Panc1 (cell line): ENCODE results near the gene ENPP3. TPM values are rescaled to one million over a fixed set of nuclear protein-coding genes. Genes with fewer than 3 reads are reported as not detected.

Source experiments
- ATAC-seq: fragments of 200-7000 bp; cut with Tn5 transposase; 2 replicates; pipeline ENCODE4 v1.9.1; 2020; ENCODE audit warnings: mild to moderate bottlenecking, moderate library complexity
- BruUV-seq: library from RNA; stranded (reverse); fragments of 400-500 nt; replicated peaks from 2 replicates; lab custom pipeline; 2021; lab: Mats Ljungman, UMichigan
- CTCF ChIA-PET: fragments of 300-600 bp; sonication (Branson Sonifier 250); formaldehyde crosslinking; loops from one replicate; lab custom pipeline; 2022; ENCODE audit warnings: antibody characterized with exemption; lab: Charles Lee
- POLR2A ChIA-PET: fragments of 300-600 bp; sonication (Branson Sonifier 250); formaldehyde crosslinking; loops from one replicate; lab custom pipeline; 2022; ENCODE audit warnings: antibody characterized with exemption; lab: Charles Lee
- DNase-seq: peaks from one replicate; pipeline ENCODE4 v3.0.0-alpha.2; 2010; ENCODE audit warnings: low read depth, low spot score
- H3K27ac ChIP-seq: 2 replicates; pipeline ENCODE4 v1.5.1; 2011; ENCODE audit warnings: mild to moderate bottlenecking, low read length, inconsistent platforms
- H3K27me3 ChIP-seq: fragments of 200-500 bp; sonication (Bioruptor generic); 2 replicates; pipeline ENCODE4 v1.6.0; 2014; ENCODE audit warnings: low read length, inconsistent platforms; ENCODE audit not compliant: control insufficient read depth, insufficient read depth
- H3K36me3 ChIP-seq: fragments of 200-500 bp; sonication (Bioruptor generic); 2 replicates; pipeline ENCODE4 v1.5.1; 2014; ENCODE audit warnings: inconsistent platforms, mild to moderate bottlenecking, low read length, moderate library complexity; ENCODE audit not compliant: control insufficient read depth, insufficient read depth
- H3K4me1 ChIP-seq: 2 replicates; pipeline ENCODE4 v1.5.1; 2011; ENCODE audit warnings: inconsistent platforms, mild to moderate bottlenecking, low read length, moderate library complexity; ENCODE audit not compliant: control insufficient read depth, insufficient read depth
- H3K4me3 ChIP-seq, 2 experiments: 2 replicates each; pipeline ENCODE4 v1.5.1; 2011 to 2012; ENCODE audit warnings: low read depth in 2 of 2, low read length in 2 of 2, mild to moderate bottlenecking in 2 of 2, inconsistent platforms in 1 of 2, moderate library complexity in 1 of 2
- H3K9me3 ChIP-seq: fragments of 200-500 bp; sonication (Bioruptor generic); 2 replicates; pipeline ENCODE4 v1.5.1; 2014; ENCODE audit warnings: low read depth, mild to moderate bottlenecking, inconsistent platforms, low read length, moderate library complexity; ENCODE audit not compliant: control insufficient read depth, insufficient read depth
- CTCF ChIP-seq: fragments of 450-650 bp; IDR thresholded peaks from 2 replicates; pipeline ENCODE4 v1.5.1; 2017; ENCODE audit warnings: mild to moderate bottlenecking
- POLR2AphosphoS5 ChIP-seq: IDR thresholded peaks from 2 replicates; pipeline ENCODE4 v1.6.1; 2012; ENCODE audit warnings: mild to moderate bottlenecking, low read depth, low read length, moderate library complexity
- REST ChIP-seq, 2 experiments: IDR thresholded peaks; 2 replicates each; pipeline ENCODE4 v1.6.1; 2011 to 2012; ENCODE audit warnings: low read depth in 2 of 2, control low read depth in 1 of 2, low read length in 1 of 2, mild to moderate bottlenecking in 1 of 2, moderate library complexity in 1 of 2; ENCODE audit not compliant: insufficient read depth in 1 of 2
- SIN3A ChIP-seq: IDR thresholded peaks from 2 replicates; pipeline ENCODE4 v1.6.1; 2012; ENCODE audit warnings: low read depth, mild to moderate bottlenecking, low read length, moderate library complexity, borderline replicate concordance; ENCODE audit not compliant: insufficient read depth
- TCF7L2 ChIP-seq: IDR thresholded peaks from 2 replicates; pipeline ENCODE4 v1.6.1; 2011; ENCODE audit warnings: mild to moderate bottlenecking, low read depth, low read length, inconsistent platforms
- in situ Hi-C: cut with HindIII; loops from 2 replicates; pipeline ENCODE4 v1.10.0; 2016; ENCODE audit warnings: low sequenced_read_pairs, low pct_unique_long_range_greater_than_20kb
- intact Hi-C: fragments of 100-400 bp; cut with micrococcal nuclease; formaldehyde crosslinking; loops from one replicate; pipeline ENCODE4 v1.10.0; 2022; ENCODE audit not compliant: unreplicated experiment
- total RNA-seq: library from RNA; stranded (reverse); gene quantifications from one replicate; pipeline ENCODE4 v1.2.1, GENCODE V29; 2021; ENCODE audit not compliant: unreplicated experiment

Gene ENPP3
- total RNA-seq, 1 experiment from 2014 or later = not detected

GRCh38 chr6:131761060-131761761 is 124.1 kb downstream of the ENPP3 start:
- intact Hi-C loops = no loop called here
- POLR2A ChIA-PET = no interaction called here
- ATAC-seq (no peak), DNase-seq (no peak)
- H3K27me3 ChIP-seq = no peaks in the 10 kb centered on the region
- no peak overlapping the region for H3K4me3 ChIP-seq
- H3K4me1 ChIP-seq = no peaks in the 10 kb centered on the region; the same call in 1 of the 2 replicates
- no peaks in the 10 kb centered on the region for H3K9me3 ChIP-seq
- no peak overlapping the region for H3K27ac ChIP-seq
- in situ Hi-C loops = no loop called here
- no peak for TF ChIP-seq CTCF
- TF ChIP-seq TCF7L2 = no peak
- TF ChIP-seq SIN3A = no peak
- no peak for TF ChIP-seq REST (IDR thresholded peaks at IDR 0.05; ENCODE audit: insufficient read depth in 1 of 2, low read depth in 2 of 2, low read length in 1 of 2)
- TF ChIP-seq POLR2AphosphoS5 = no peak
- no peaks in the 10 kb centered on the region for H3K36me3 ChIP-seq
- no TSS peak for BruUV-seq
- CTCF ChIA-PET = no interaction called here

- no peaks in the 10 kb centered on the region for H3K9me3 ChIP-seq
- no peaks in the 10 kb centered on the region for H3K36me3 ChIP-seq
- in situ Hi-C loops (no loop called here), intact Hi-C loops (no loop called here)
- H3K4me1 ChIP-seq = no peaks in the 10 kb centered on the region; the same call in 1 of the 2 replicates
- no peaks in the 10 kb centered on the region for H3K27me3 ChIP-seq
- no peak overlapping the region for H3K27ac ChIP-seq
- no TSS peak for BruUV-seq
- DNase-seq = no peak
- TF ChIP-seq TCF7L2 (no peak), POLR2AphosphoS5 (no peak), REST (IDR thresholded peaks at IDR 0.05; ENCODE audit: insufficient read depth in 1 of 2, low read depth in 2 of 2, low read length in 1 of 2) (no peak), CTCF (no peak)
- POLR2A ChIA-PET = no interaction called here
- CTCF ChIA-PET = no interaction called here
- ATAC-seq = no peak
- no peak overlapping the region for H3K4me3 ChIP-seq
Observed at GRCh38 chr6:131761762-131762067, 124.6 kb downstream of the ENPP3 start.
